Neutrophil (primary cell): ENCODE measurements around the gene CLEC12A.
"Not testable (repeated sequence)": the region's sequence is repeated elsewhere in the genome, so short reads cannot be mapped to it uniquely, and the experiment has no call there.

ENCODE experiments used
- H3K27ac ChIP-seq: fragments of 200-600 bp; sonication (generic); 2 replicates; pipeline ENCODE4 v1.5.1; 2016; ENCODE audit warnings: mild to moderate bottlenecking, moderate library complexity
- H3K27me3 ChIP-seq: fragments of 200-600 bp; sonication (generic); 2 replicates; pipeline ENCODE4 v1.6.0; 2016; ENCODE audit warnings: mild to moderate bottlenecking
- H3K36me3 ChIP-seq: fragments of 200-600 bp; sonication (generic); 2 replicates; pipeline ENCODE4 v1.5.1; 2017
- H3K4me1 ChIP-seq, 2 experiments: fragments of 200-600 bp in 1 of 2; sonication (generic) in 1 of 2; 1 replicate in 1 of 2; 2 replicates in 1 of 2; pipeline versions ENCODE4 v1.5.1 to v1.6.1; 2013 to 2016; ENCODE audit warnings: low read depth in 1 of 2, low read length in 1 of 2, mild to moderate bottlenecking in 1 of 2, moderate library complexity in 1 of 2; ENCODE audit not compliant: control insufficient read depth in 1 of 2, insufficient read depth in 1 of 2
- H3K4me3 ChIP-seq, 2 experiments: fragments of 200-600 bp in 1 of 2; sonication (generic) in 1 of 2; 1 replicate in 1 of 2; 2 replicates in 1 of 2; pipeline ENCODE4 v1.5.1; 2013 to 2016; ENCODE audit warnings: low read depth in 1 of 2, low read length in 1 of 2, mild to moderate bottlenecking in 1 of 2, moderate library complexity in 1 of 2
- H3K9me3 ChIP-seq: fragments of 200-600 bp; sonication (generic); 2 replicates; pipeline ENCODE4 v1.5.1; 2016
- CTCF ChIP-seq: fragments of 200-600 bp; sonication (generic); IDR thresholded peaks from 2 replicates; pipeline ENCODE4 v1.5.1; 2016; ENCODE audit warnings: antibody characterized with exemption

Gene CLEC12A

DNA sequence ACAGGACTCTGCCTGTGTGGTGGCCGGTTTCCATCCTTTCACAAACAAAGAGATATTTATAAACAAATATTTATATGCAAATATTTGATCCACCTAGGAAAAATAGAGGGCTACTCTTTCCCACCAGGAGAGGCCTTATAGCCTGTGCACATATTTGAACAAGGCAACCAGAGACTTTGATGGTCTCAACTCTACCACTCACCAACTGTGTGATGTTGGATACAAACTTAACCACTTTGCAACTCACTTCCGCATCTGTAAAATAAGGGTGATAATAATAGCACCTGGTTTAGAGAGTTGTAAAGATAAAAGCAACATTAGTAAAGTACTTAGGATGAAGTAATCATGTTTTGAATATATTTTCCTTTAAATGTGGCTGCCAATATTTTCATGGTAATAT, 1.5 kb upstream of the CLEC12A start:
- peaks cover 50 to 72% of the 10 kb centered on the region in 2 experiments for H3K4me1 ChIP-seq
- no peaks in the 10 kb centered on the region for H3K27me3 ChIP-seq
- H3K9me3 ChIP-seq, result no peaks in the 10 kb centered on the region
- no peak overlapping the region for H3K27ac ChIP-seq
- no peak for TF ChIP-seq CTCF
- no peak overlapping the region for H3K4me3 ChIP-seq
- no peaks in the 10 kb centered on the region for H3K36me3 ChIP-seq

- Histone ChIP-seq H3K36me3 (no peaks in the 10 kb centered on the region), H3K9me3 (no peaks in the 10 kb centered on the region), H3K4me1 (peaks cover 93 to 98% of the 10 kb centered on the region in 2 experiments), H3K27ac (peak overlapping the region; percentile 82), H3K4me3 (peak overlapping the region; percentile 49 to 68), H3K27me3 (no peaks in the 10 kb centered on the region)
- no peak for TF ChIP-seq CTCF
Observed at GRCh38 chr12:9973949-9974348, 2.7 kb downstream of the CLEC12A start.

DNA sequence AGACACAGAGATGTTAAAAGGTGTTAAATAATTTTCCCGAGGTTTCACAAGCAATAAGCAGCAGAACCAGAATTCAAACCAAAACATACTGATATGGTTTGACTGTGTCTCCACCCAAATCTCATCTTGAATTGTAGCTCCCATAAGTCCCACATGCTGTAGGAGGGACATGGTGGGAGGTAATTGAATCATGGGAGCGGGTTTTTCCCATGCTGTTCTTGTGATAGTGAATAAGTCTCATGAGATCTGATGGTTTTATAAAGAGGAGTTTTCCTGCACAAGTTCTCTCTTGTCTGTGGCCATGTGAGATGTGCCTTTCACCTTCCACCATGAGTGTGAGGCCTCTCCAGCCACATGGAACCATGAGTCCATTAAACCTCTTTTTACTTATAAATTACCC, 3.5 kb downstream of the CLEC12A start:
- Histone ChIP-seq H3K27ac (peak overlapping the region; percentile 82), H3K4me1 (peaks cover 96 to 99% of the 10 kb centered on the region in 2 experiments)
- not testable (repeated sequence) for H3K36me3 ChIP-seq, H3K4me3 ChIP-seq, H3K9me3 ChIP-seq, H3K27me3 ChIP-seq

- Histone ChIP-seq H3K27ac (peak overlapping the region; percentile 82), H3K36me3 (peaks cover 5% of the 10 kb centered on the region), H3K9me3 (no peaks in the 10 kb centered on the region), H3K4me3 (no peak overlapping the region), H3K27me3 (no peaks in the 10 kb centered on the region), H3K4me1 (peaks cover 88 to 93% of the 10 kb centered on the region in 2 experiments)
- no peak for TF ChIP-seq CTCF
Observed at GRCh38 chr12:9975614-9976013, 4.4 kb downstream of the CLEC12A start.

DNA sequence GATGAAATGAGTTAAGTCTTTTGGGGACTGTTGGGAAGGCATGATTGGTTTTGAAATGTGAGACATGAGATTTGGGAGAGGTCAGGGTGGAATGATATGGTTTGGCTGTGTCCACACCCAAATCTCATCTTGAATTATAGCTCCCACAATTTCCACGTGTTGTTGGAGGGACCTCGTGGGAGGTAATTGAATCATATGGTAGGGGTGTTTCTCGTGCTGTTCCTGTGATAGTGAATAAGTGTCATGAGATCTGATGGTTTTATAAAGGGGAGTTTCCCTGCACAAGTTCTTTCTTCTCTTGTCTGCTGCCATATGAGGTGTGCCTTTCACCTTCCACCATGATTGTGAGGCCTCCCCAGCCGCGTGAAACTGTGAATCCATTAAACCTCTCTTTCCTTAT, 5.4 kb downstream of the CLEC12A start:
- not testable (repeated sequence) for H3K9me3 ChIP-seq, H3K4me3 ChIP-seq, H3K27me3 ChIP-seq
- Histone ChIP-seq H3K36me3 (peaks cover 15% of the 10 kb centered on the region), H3K4me1 (peaks cover 77 to 83% of the 10 kb centered on the region in 2 experiments), H3K27ac (peak overlapping the region; percentile 82)

GRCh38 chr12:9977916-9978315, 6.7 kb downstream of the CLEC12A start:
- H3K4me1 ChIP-seq, result peaks cover 66 to 70% of the 10 kb centered on the region in 2 experiments
- no peaks in the 10 kb centered on the region for H3K27me3 ChIP-seq
- TF ChIP-seq CTCF, result no peak
- H3K27ac ChIP-seq, result peak overlapping the region; percentile 82
- H3K9me3 ChIP-seq, result no peaks in the 10 kb centered on the region
- no peak overlapping the region for H3K4me3 ChIP-seq
- peaks cover 28% of the 10 kb centered on the region for H3K36me3 ChIP-seq

DNA sequence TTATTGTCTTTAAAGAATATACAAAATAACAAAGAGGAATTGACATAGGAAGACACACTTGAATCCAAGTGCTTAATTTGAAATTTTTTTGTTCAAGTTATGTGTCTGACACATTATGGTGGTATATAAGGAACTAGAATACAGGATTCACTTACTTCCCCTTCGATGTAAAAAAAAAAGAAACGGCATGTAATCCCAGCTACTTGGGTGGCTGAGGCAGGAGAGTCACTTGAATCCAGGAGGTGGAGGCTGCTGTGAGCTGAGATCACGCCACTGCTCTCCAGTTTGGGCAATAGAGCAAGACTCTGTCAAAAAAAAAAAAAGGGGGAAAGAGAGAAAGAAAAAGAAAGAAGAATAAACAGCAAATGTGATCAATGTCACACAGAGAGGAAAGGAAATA, 8.9 kb downstream of the CLEC12A start:
- peak overlapping the region; percentile 82 for H3K27ac ChIP-seq
- no peak for TF ChIP-seq CTCF
- H3K27me3 ChIP-seq, result no peaks in the 10 kb centered on the region

More for the DNA sequence above, 8.9 kb downstream of the CLEC12A start:
- peaks cover 50% of the 10 kb centered on the region for H3K36me3 ChIP-seq
- no peak overlapping the region for H3K4me3 ChIP-seq
- H3K4me1 ChIP-seq, result peaks cover 44 to 48% of the 10 kb centered on the region in 2 experiments
- no peaks in the 10 kb centered on the region for H3K9me3 ChIP-seq
